Lung (tissue), 12 donors: ENCODE results near the gene HNRNPAB. TPM values are rescaled to one million over a fixed set of nuclear protein-coding genes. Genes with fewer than 3 reads are reported as not detected.

Source experiments
- ATAC-seq: fragments of 200-7000 bp; cut with Tn5 transposase; one replicate; pipeline ENCODE4 v1.9.1; 2020; ENCODE audit warnings: moderate number of reproducible peaks; ENCODE audit not compliant: insufficient read depth, low FRiP score
- DNase-seq, 3 donors: peaks; one replicate each; pipeline ENCODE4 v3.0.0-alpha.2; 2013 to 2017
- H3K27ac ChIP-seq, 2 donors: one replicate each; pipeline ENCODE4 v1.5.1; 2013; ENCODE audit warnings: mild to moderate bottlenecking in 2 of 2, moderate library complexity in 2 of 2, control low read depth in 1 of 2, inconsistent platforms in 1 of 2, low read depth in 1 of 2, low read length in 1 of 2
- H3K27me3 ChIP-seq, 3 donors: one replicate each; pipeline ENCODE4 v1.5.1; 2013; ENCODE audit warnings: low read length in 2 of 3; ENCODE audit not compliant: control insufficient read depth in 3 of 3, insufficient read depth in 3 of 3
- H3K36me3 ChIP-seq, 4 donors: one replicate each; pipeline ENCODE4 v1.5.1; 2013; ENCODE audit warnings: low read length in 4 of 4, mild to moderate bottlenecking in 1 of 4, moderate library complexity in 1 of 4; ENCODE audit not compliant: control insufficient read depth in 4 of 4, insufficient read depth in 4 of 4
- H3K4me1 ChIP-seq, 5 donors: one replicate each; pipeline ENCODE4 v1.5.1; 2013; ENCODE audit warnings: low read length in 5 of 5, mild to moderate bottlenecking in 2 of 5, moderate library complexity in 1 of 5; ENCODE audit not compliant: control insufficient read depth in 5 of 5, insufficient read depth in 5 of 5
- H3K4me3 ChIP-seq: one replicate; pipeline ENCODE4 v1.5.1; 2013; ENCODE audit warnings: mild to moderate bottlenecking, control low read depth, moderate library complexity
- H3K9ac ChIP-seq, 2 donors: one replicate each; pipeline ENCODE4 v1.5.1; 2013; ENCODE audit warnings: low read length in 2 of 2, control low read depth in 1 of 2; ENCODE audit not compliant: insufficient read depth in 1 of 2
- H3K9me3 ChIP-seq, 4 donors: one replicate each; pipeline ENCODE4 v1.5.1; 2013; ENCODE audit warnings: low read length in 3 of 4, mild to moderate bottlenecking in 1 of 4, moderate library complexity in 1 of 4; ENCODE audit not compliant: control insufficient read depth in 4 of 4, insufficient read depth in 3 of 4
- WGBS, 2 donors: extraction: QIAGEN DNeasy Blood & Tissue Kit; methylation state at CpG; one replicate each; pipeline ENCODE4 v1.1.7; 2013; 5-methylcytosine and 5-hydroxymethylcytosine counted together
- polyA plus RNA-seq, 2 donors: library from polyadenylated mRNA; stranded (reverse); fragments of 200-250 nt; gene quantifications; one replicate each; pipeline ENCODE4 v1.2.1, GENCODE V29; 2013
- total RNA-seq, 2 donors: library from RNA; depleted of rRNA in 1 of 2; stranded (reverse); fragments of >200 nt in 1 of 2; gene quantifications; one replicate each; pipeline ENCODE4 v1.2.1, GENCODE V29; 2014 to 2021
- TF ChIP-seq, protein P1 (sequence below): IDR thresholded peaks from 2 replicates; pipeline ENCODE4 v1.5.1; 2012; ENCODE audit warnings: mild to moderate bottlenecking; ENCODE audit errors: control extremely low read depth, extremely low read depth
- donor health status: control.
- donor health status: control.
- donor health status: Bipolar disorder and iron deficiency.
- donor health status: healthy.
- donor health status: DM: yes; HTN: yes; CAD: no.

The HNRNPAB gene
- total and polyA plus RNA-seq, 4 donors: 35.9 to 168 (median 131) TPM

DNA sequence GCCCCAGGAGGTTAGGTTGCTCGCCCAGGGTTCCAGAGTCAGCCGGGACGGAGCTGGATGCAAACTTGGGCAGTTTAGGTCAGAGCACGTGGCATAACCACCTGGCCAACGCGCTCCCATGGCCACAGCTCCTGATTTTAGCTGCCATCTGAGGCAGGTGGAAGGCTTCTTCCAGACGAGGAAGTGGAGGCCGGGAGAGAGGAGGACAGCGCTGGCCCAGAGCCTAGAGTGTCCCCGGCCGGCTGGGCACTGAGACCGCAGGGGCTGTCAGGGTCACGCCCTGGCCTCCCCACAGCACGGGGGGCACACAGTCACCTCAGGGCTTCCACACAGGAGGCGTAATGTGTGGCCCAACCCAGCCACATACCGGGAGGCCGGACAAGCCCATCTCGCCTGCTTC, 44.4 kb downstream of the HNRNPAB start:
- Histone ChIP-seq H3K27me3 (no peaks in the 10 kb centered on the region), H3K36me3 (no peaks in the 10 kb centered on the region), H3K4me1 (no peaks in the 10 kb centered on the region), H3K9ac (no peak overlapping the region), H3K27ac (no peak overlapping the region), H3K4me3 (no peak overlapping the region), H3K9me3 (no peaks in the 10 kb centered on the region)
- TF ChIP-seq, protein P1, sequence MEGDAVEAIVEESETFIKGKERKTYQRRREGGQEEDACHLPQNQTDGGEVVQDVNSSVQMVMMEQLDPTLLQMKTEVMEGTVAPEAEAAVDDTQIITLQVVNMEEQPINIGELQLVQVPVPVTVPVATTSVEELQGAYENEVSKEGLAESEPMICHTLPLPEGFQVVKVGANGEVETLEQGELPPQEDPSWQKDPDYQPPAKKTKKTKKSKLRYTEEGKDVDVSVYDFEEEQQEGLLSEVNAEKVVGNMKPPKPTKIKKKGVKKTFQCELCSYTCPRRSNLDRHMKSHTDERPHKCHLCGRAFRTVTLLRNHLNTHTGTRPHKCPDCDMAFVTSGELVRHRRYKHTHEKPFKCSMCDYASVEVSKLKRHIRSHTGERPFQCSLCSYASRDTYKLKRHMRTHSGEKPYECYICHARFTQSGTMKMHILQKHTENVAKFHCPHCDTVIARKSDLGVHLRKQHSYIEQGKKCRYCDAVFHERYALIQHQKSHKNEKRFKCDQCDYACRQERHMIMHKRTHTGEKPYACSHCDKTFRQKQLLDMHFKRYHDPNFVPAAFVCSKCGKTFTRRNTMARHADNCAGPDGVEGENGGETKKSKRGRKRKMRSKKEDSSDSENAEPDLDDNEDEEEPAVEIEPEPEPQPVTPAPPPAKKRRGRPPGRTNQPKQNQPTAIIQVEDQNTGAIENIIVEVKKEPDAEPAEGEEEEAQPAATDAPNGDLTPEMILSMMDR: no peak
- DNase-seq (no peak), ATAC-seq (no peak)
- 83 to 87% methylated on average over 18 of the region's 18 CpGs for WGBS, 2 donors

DNA sequence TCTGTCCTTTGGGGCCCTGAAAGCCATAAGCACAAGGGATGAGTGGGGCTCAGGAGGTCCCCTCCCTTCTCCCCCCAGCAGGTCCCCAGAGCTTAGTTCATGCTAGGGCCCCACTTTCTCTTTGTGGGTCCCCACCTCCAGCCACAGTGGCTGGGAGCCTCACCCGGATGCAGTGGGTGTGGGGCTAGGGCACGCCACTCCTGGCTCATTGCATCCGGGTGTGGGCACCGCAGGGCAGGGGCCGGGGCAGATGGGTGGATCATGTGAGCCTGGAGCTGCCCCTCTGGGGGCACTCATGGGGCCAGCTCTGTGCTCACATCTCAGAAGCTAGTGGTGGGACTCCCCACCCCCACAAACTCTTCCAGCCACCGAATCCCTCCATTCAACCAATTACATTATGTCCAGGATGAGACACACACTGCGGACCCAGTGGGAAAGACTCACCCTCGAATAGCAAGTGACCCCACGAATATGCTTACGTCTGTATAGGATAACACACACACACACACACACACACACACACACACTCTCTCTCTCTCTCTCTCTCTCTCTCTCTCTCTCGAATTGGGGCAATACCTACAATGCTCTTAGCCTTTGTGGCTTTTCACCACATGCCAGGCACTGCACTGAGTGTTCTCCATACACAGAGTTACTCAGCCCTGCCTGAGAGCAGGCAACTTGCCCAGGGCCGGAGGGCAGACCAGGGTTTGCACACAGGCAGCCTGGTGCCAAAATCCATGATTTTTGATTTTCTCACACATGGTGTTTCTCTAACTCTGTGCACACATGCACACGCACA, 45.1 kb downstream of the HNRNPAB start:
- Histone ChIP-seq H3K9me3 (no peaks in the 10 kb centered on the region), H3K4me1 (no peaks in the 10 kb centered on the region), H3K36me3 (no peaks in the 10 kb centered on the region), H3K4me3 (no peak overlapping the region), H3K27me3 (no peaks in the 10 kb centered on the region), H3K9ac (no peak overlapping the region), H3K27ac (no peak overlapping the region)
- DNase-seq (no peak), ATAC-seq (no peak)
- TF ChIP-seq, protein P1: no peak
- WGBS, 2 donors: 63 to 64% methylated on average over 13 of the region's 13 CpGs

DNA sequence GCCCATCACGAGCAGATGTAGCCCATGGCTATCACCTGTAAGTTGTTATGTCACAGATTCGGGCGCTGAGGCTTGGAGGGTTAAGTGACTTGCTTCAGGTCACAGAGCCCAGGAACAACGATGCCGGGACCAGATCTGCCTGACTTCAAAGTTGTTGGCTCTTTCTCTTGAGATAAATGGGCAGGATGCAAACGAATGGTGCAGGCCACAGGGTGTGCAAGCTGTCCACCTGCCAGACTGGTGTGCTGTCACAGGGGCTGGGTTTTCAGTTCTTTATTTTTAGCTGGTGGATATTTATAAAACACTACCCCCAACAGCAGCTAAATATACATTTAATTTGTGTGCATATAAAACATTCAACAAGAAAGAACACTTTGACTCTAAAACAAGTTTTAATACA, 45.9 kb downstream of the HNRNPAB start:
- WGBS, 2 donors: 68 to 80% methylated on average over 6 of the region's 6 CpGs
- DNase-seq (no peak), ATAC-seq (no peak)
- Histone ChIP-seq H3K27me3 (no peaks in the 10 kb centered on the region), H3K9me3 (no peaks in the 10 kb centered on the region), H3K4me3 (no peak overlapping the region), H3K9ac (no peak overlapping the region), H3K36me3 (no peaks in the 10 kb centered on the region), H3K4me1 (no peaks in the 10 kb centered on the region), H3K27ac (no peak overlapping the region)
- TF ChIP-seq, protein P1: no peak
